Activated CD8-positive, alpha-beta memory T cell treated with anti-CD3 and anti-CD28 coated beads, Interleukin-2, amount 50 U/mL, for 4 hours (primary cell): Measurements from ENCODE around the gene SREBF2.

Source experiments
- DNase-seq: peaks from one replicate; pipeline ENCODE4 v3.0.0-alpha.2; 2020

The SREBF2 gene

GRCh38 chr22:41949297-41949965 is 116.5 kb downstream of the SREBF2 start:
- DNase-seq: no peak

GRCh38 chr22:41951898-41952474 is 119.1 kb downstream of the SREBF2 start, which contains the start of gene SMIM45:
SMIM45 (plus strand) TSS chr22:41952150.
- DNase-seq: no peak

- DNase-seq: no peak
Observed at GRCh38 chr22:41952713-41953112, 119.8 kb downstream of the SREBF2 start.
